OCI-LY1 (cell line): ENCODE measurements around the gene ARHGEF5.
"Not testable (repeated sequence)": the region's sequence is repeated elsewhere in the genome, so short reads cannot be mapped to it uniquely, and the experiment has no call there.

Source experiments
- EZH2 ChIP-seq: fragments of 200-600 bp; sonication (generic), shearing (Covaris generic); IDR thresholded peaks from 2 replicates; pipeline ENCODE4 v1.8.0; 2017; ENCODE audit warnings: borderline replicate concordance, mixed run types, mild to moderate bottlenecking, antibody characterized with exemption, low read length, moderate library complexity, mixed read lengths
- TF ChIP-seq, protein P1 (sequence below): fragments of 200-600 bp; sonication (generic), shearing (Covaris generic); IDR thresholded peaks from 2 replicates; pipeline ENCODE4 v1.5.1; 2017; ENCODE audit warnings: mild to moderate bottlenecking, antibody characterized with exemption, low read length, moderate library complexity, mixed read lengths

DNA sequence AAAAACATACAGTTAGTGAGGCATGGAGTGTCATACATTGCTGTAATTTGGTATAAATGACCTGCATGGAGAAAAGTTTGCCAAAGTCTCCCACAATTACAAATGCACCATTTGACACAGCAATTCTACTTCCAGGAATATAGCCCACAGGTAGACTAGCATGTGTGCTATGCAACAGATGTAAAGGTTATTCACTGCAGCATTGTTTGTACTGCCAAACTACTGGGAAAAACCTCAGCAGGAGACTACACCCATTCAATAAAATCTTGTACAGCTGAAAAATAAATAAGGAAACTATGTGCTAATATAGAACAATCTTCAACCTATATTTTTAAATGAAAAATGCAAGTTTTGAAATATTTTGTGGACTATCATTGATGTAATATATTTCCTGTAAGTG lies 25.2 kb upstream of the ARHGEF5 start:
- TF ChIP-seq, protein P1, sequence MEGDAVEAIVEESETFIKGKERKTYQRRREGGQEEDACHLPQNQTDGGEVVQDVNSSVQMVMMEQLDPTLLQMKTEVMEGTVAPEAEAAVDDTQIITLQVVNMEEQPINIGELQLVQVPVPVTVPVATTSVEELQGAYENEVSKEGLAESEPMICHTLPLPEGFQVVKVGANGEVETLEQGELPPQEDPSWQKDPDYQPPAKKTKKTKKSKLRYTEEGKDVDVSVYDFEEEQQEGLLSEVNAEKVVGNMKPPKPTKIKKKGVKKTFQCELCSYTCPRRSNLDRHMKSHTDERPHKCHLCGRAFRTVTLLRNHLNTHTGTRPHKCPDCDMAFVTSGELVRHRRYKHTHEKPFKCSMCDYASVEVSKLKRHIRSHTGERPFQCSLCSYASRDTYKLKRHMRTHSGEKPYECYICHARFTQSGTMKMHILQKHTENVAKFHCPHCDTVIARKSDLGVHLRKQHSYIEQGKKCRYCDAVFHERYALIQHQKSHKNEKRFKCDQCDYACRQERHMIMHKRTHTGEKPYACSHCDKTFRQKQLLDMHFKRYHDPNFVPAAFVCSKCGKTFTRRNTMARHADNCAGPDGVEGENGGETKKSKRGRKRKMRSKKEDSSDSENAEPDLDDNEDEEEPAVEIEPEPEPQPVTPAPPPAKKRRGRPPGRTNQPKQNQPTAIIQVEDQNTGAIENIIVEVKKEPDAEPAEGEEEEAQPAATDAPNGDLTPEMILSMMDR = not testable (repeated sequence)
- TF ChIP-seq EZH2 = not testable (repeated sequence)
